AG04450 (cell line): ENCODE results near the gene ADAM12. TPM values are rescaled to one million over a fixed set of nuclear protein-coding genes. Genes with fewer than 3 reads are reported as not detected.

Experiments
- CTCF ChIA-PET: fragments of 300-600, 350-600 bp; formaldehyde crosslinking; extraction: SDS; loops from one replicate; lab custom pipeline; 2022; ENCODE audit warnings: antibody characterized with exemption, inconsistent platforms; lab: Charles Lee
- POLR2A ChIA-PET: fragments of 350-600 bp; formaldehyde crosslinking; extraction: SDS; loops from one replicate; lab custom pipeline; 2021; ENCODE audit warnings: antibody characterized with exemption, inconsistent platforms; lab: Yijun Ruan, JAX
- DNase-seq: peaks from one replicate; pipeline ENCODE4 v3.0.0-alpha.2; 2011; ENCODE audit warnings: low read depth, low spot score
- H3K27ac ChIP-seq: one replicate; pipeline ENCODE4 v1.5.1; 2012; ENCODE audit warnings: low read depth, low read length, control low read depth
- H3K27me3 ChIP-seq: one replicate; pipeline ENCODE4 v1.6.0; 2012; ENCODE audit warnings: low read length; ENCODE audit not compliant: control insufficient read depth, insufficient read depth
- H3K4me3 ChIP-seq: 2 replicates; pipeline ENCODE4 v1.5.1; 2011; ENCODE audit warnings: mild to moderate bottlenecking, low read depth, low read length, control low read depth
- H3K9me3 ChIP-seq: 2 replicates; pipeline ENCODE4 v1.5.1; 2012; ENCODE audit warnings: low read length; ENCODE audit not compliant: control insufficient read depth, insufficient read depth
- polyA plus RNA-seq: library from polyadenylated mRNA; depleted of rRNA; stranded (reverse); fragments of >200 nt; gene quantifications from 2 replicates; pipeline ENCODE4 v1.2.3, GENCODE V29; 2011
- TF ChIP-seq, protein P1 (sequence below): IDR thresholded peaks from 2 replicates; pipeline ENCODE4 v1.5.1; 2011; ENCODE audit warnings: low read depth, low read length, control low read depth, inconsistent platforms

The ADAM12 gene
- polyA plus RNA-seq, 1 experiment: 8.0 TPM

- Histone ChIP-seq H3K4me3 (no peak overlapping the region), H3K27me3 (no peaks in the 10 kb centered on the region), H3K27ac (no peak overlapping the region), H3K9me3 (no peaks in the 10 kb centered on the region)
- TF ChIP-seq, protein P1, sequence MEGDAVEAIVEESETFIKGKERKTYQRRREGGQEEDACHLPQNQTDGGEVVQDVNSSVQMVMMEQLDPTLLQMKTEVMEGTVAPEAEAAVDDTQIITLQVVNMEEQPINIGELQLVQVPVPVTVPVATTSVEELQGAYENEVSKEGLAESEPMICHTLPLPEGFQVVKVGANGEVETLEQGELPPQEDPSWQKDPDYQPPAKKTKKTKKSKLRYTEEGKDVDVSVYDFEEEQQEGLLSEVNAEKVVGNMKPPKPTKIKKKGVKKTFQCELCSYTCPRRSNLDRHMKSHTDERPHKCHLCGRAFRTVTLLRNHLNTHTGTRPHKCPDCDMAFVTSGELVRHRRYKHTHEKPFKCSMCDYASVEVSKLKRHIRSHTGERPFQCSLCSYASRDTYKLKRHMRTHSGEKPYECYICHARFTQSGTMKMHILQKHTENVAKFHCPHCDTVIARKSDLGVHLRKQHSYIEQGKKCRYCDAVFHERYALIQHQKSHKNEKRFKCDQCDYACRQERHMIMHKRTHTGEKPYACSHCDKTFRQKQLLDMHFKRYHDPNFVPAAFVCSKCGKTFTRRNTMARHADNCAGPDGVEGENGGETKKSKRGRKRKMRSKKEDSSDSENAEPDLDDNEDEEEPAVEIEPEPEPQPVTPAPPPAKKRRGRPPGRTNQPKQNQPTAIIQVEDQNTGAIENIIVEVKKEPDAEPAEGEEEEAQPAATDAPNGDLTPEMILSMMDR: no peak
- ChIA-PET POLR2A (no interaction called here), CTCF (no interaction called here)
- no peak for DNase-seq
Observed at GRCh38 chr10:126140746-126141273, 247.5 kb downstream of the ADAM12 start.

DNA sequence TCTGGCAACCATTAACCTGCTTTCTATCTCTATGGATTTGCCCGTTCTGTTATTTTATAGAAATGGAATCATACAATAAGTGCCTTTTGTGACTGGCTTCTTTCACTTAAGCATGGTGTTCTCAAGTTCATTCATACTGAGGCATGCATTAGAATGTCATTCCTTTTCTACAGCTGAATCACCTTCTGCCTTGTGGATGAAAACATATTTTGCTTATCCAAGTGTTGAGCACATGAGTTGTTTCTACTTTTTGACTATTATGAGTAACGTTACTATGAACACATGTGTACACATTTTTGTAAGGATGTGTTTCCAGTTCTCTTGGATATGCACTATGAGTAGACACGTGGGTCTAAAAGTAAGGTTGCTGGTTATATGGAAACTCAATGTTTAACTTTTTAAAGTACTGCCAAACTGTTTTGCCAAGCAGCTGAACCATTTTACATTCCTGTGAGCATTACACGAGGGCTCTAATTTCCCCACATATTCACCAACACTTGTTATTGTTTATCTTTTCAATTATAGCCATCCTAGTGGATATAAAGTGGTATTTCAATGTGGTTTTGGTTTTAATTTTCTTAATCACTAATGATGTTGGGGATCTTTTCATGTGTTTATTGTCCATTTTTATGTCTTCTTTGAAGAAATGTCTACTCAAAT lies 250.6 kb downstream of the ADAM12 start:
- CTCF ChIA-PET: no interaction called here
- H3K9me3 ChIP-seq: no peaks in the 10 kb centered on the region
- POLR2A ChIA-PET: no interaction called here

DNA sequence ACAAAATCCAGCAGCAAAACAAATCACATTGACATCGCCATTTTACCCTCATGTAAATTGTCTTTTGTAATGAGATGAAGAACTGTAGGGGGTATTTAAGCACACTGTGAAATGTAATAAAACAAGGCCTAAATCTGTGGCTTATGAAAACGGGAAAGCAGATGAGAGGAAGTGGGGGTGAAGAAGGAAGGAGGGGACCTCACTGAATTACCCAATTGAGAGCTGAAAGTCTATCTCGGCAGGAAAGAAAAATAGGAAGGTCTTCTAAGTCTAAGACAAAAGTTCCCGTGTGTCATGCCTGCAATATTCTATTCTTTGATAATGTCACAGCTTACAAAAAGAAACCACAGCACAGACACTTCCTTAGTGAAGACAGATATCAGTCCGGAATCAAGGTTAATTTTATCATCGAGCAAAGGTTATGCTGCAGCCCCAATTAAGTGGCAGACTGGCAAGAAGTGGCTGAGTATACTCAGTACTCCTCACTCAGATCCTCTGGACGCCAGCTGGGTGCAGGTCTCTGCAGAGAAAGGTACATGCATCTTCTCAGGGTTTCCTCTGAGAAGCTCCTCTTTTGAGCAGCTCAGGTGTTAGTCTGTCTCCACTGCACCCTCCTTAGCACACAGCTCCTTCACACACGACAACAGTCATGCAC lies 252.2 kb downstream of the ADAM12 start:
- ChIA-PET CTCF (no interaction called here), POLR2A (no interaction called here)
- Histone ChIP-seq H3K27ac (no peak overlapping the region), H3K9me3 (no peaks in the 10 kb centered on the region), H3K27me3 (no peaks in the 10 kb centered on the region), H3K4me3 (no peak overlapping the region)
- DNase-seq: no peak
- TF ChIP-seq, protein P1: no peak

More for the DNA sequence above, 250.6 kb downstream of the ADAM12 start:
- no peaks in the 10 kb centered on the region for H3K27me3 ChIP-seq
- H3K4me3 ChIP-seq: no peak overlapping the region
- DNase-seq: no peak
- TF ChIP-seq, protein P1: no peak
- no peak overlapping the region for H3K27ac ChIP-seq

DNA sequence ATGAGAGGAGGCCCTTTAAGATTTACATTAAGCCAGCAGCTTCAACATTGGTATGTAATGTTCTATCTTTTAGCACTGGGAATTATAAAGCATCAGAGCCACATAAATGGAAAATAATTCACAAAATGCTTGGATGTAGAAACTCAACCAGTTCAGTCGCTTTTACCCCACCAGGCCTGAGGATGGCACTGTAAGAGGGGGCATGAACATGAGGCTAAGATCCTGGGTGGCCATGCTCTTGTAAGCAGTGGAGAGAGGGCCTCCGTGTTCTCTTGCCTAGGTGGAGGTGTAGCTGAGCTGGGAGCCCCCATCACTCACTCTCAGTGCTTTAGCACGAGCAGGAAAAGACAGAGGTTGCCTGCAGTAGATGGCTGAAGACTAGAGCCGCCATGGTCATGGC lies 253.1 kb downstream of the ADAM12 start:
- DNase-seq: no peak
- ChIA-PET POLR2A (no interaction called here), CTCF (interaction anchor here (0.8 kb wide), 1 partner anchor 16 kb away, joined by 3 read pairs; no protein-coding TSS in a partner anchor)
- Histone ChIP-seq H3K9me3 (no peaks in the 10 kb centered on the region), H3K4me3 (no peak overlapping the region), H3K27ac (no peak overlapping the region), H3K27me3 (no peaks in the 10 kb centered on the region)
- TF ChIP-seq, protein P1: peak; percentile 28
